HG03342 (cell line): Measurements from ENCODE around the gene NME7.
"Not testable (repeated sequence)": the region's sequence is repeated elsewhere in the genome, so short reads cannot be mapped to it uniquely, and the experiment has no call there.

Experiments used
- ATAC-seq: cut with Tn5 transposase; IDR thresholded peaks from one replicate; pipeline ENCODE4 v1.9.1; 2021; ENCODE audit warnings: mild to moderate bottlenecking, moderate library complexity; ENCODE audit not compliant: unreplicated experiment

NME7 gene

DNA sequence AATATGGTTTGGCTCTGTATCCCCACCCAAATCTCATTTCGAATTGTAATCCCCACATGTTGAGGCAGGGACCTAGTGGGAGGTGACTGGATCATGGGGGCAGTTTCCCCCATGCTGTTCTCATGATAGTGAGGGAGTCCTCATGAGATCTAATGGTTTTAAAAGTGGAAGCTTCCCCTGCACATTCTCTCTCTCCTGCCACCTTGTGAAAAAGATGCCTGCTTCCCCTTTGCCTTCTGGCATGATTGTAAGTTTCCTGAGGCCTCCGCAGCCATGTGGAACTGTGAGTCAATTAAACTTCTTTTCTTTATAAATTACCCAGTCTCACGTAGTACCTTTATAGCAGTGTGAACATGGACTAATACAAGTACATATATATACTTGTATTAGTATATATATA lies 25.5 kb downstream of the NME7 start:
- ATAC-seq = not testable (repeated sequence)

DNA sequence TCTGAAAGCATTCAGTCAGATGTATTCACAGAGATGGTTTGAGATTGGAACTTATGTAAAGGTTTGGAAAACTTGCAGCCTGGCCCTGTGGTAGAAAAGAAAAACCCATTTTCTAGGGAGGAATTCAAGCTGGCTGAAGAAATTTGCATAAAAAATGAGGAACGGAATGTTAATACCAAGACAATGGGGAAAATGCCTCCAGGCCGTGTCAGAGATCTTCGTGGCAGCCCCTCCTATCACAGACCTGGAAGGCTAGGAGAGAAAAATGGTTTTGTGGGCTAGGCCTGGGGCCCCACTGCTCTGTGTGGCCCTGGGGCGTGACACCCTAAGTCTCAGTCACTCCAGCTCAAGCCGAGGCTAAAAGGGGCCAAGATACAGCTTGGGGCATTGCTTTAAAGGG lies 26.7 kb downstream of the NME7 start:
- no peak for ATAC-seq

DNA sequence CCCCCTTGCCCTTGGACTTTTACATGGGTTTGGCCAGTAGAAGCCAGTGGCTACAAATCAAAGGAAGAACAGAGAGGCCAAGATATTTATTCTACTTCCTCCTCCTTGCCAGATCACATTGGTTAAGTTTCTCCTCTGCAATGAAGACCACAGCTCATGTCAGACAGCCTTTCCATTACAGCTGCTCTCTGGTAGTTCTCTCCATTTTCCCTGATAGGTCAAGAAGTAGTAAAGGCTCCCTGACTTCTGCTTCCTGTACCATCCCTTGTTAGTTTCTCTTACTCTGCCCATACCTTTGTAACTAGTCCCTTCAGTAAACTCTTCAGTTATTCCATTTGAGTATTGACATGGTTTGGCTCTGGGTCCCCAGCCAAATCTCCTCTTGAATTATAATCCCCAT lies 27.8 kb downstream of the NME7 start:
- no peak for ATAC-seq

DNA sequence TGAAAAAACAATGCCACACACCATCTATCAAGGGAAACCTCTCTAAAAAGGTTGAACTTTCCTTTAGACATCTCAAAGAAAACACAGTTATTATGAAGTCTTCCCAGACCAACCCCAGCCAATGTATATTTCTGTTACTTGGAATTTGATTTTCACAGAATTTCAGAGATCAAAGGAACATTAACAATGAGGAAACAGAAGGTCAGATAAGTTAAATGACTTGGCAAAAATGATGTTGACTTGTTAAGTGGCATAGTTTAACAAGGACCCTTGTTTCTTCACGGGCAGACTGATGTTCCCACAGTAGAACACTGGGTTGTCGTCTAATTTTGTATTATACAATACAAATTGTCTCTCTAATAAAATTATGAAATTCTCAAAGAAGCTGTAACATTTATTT lies 29.0 kb downstream of the NME7 start:
- ATAC-seq = no peak

DNA sequence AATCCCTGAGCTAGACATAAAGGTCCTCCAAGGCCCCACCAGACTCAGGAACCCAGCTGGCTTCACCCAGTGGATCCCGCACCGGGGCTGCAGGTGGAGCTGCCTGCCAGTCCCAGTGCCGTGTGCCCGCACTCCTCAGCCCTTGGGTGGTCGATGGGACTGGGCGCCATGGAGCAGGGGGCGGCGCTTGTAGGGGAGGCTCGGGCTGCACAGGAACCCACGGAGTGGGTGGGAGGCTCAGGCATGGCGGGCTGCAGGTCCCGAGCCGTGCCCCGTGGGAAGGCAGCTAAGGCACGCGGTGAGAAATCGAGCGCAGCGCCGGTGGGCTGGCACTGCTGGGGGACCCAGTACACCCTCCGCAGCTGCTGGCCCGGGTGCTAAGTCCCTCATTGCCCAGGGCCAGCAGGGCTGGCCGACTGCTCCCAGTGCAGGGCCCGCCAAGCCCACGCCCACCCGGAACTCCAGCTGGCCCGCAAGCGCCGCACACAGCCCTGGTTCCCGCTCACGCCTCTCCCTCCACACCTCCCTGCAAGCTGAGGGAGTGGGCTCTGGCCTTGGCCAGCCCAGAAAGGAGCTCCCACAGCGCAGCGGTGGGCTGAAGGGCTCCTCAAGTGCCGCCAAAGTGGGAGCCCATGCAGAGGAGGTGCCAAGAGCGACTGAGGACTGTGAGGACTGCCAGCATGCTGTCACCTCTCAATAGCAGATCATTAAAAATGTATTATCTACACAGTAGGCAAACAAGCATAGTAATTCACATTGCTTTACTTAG lies 30.5 kb downstream of the NME7 start:
- not testable (repeated sequence) for ATAC-seq

DNA sequence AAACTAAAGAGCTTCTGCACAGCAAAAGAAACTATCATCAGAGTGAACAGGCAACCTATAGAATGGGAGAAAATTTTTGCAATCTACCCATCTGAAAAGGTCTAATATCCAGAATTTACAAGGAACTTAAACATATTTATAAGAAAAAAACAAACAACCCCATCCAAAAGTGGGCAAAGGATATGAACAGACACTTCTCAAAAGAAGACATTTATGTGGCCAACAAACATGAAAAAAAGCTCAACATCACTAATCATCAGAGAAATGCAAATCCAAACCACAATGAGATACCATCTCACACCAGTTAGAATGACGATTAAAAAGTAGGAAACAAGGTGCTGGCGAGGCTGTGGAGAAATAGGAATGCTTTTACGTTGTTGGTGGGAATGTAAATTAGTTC lies 32.9 kb downstream of the NME7 start:
- not testable (repeated sequence) for ATAC-seq

DNA sequence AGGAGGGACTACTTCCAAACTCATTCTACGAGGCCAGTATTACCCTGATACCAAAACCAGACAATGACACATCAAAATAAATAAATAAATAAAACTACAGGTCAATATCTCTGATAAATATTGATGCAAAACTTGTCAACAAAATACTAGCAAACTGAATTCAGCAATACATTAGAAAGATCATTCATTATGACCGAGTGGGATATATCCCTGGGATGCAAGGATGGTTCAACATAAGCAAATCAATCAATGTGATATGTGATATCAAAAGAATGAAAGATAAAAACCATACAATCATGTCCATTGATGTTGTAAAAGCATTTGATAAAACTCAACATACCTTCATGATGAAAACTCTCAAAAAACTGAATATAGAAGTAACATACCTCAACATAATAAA lies 36.7 kb downstream of the NME7 start:
- ATAC-seq = no peak

DNA sequence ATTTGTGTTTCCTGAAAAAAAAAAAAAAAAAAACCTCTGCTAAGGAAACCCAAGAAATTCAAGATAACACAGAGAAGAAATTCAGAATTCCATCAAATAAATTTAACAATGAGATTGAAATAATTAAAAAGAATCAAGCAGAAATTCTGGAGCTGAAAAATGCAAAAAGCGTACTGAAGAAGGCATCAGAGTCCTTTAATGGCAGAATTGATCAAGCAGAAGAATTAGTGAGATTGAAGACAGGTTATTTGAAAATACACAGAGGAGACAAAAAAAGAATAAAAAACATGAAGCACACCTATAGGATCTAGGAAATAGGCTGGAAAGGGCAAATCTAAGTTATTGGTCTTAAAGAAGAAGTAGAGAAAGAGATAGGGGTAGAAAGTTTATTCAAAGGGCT lies 38.2 kb downstream of the NME7 start:
- no peak for ATAC-seq

DNA sequence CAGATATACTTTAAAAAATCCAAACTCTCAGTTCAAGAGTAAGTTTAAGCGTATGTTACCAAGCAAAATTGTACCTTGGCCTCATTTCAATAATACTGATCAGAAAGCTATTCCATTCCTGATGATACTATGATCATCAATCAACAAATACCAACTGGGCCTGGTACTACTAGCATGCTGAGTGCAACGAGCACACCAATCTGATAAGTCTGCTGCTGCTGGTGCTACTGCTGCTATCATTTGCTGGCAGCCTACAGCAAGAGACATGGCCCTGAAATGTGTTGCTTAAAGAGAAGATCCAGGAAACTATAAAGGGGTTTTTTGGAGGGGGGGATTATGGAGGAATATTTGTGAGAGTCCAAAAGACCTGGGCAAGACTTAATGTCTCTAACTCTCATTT lies 39.7 kb downstream of the NME7 start:
- no peak for ATAC-seq

DNA sequence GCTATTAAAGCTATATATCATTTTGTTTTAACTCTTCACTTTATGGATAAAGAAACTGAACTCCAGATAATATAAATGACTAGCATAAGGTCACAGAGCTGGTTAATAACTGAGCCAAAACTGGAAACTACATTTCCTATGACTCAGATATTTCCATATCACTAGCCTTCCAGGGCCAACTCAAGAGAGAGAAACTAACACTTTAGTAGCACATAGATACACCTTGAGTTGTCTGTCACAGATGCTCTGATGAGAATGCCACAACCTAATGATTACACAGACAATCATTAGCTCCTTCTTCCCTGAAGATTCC lies 40.7 kb downstream of the NME7 start:
- peak; percentile 99 for ATAC-seq

DNA sequence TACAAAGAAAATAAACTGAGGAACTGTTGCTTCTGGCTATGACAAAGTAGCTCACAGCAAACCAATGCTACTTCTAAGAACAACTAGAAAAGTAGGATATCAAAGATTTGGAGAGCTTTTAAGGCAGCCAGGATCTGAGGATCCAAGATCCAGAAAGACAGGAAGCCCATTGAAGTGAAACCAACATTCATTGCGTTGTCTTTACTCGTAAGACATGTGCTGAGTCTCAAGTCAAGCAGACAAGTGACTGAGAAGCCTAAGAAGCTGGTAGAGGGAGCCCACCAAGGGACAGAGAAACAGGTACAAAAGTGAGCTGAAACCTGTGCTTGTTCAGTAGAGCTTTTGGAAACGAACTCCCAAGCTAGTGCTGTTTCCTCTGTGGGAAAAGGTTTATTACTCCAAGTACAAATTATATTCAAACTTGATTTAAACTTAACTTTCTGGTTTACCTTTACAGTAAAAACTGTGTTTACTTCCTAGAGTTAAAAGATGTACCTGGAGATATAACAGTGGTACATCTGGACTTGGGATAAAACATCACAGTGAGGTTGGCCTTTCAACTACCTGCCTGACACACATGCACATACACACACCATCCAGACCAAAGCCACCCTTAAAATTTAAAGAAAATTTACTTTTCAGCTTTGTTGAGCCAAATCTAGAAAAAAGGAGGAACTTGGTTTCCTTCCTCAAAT lies 41.2 kb downstream of the NME7 start:
- peak; percentile 33 for ATAC-seq

DNA sequence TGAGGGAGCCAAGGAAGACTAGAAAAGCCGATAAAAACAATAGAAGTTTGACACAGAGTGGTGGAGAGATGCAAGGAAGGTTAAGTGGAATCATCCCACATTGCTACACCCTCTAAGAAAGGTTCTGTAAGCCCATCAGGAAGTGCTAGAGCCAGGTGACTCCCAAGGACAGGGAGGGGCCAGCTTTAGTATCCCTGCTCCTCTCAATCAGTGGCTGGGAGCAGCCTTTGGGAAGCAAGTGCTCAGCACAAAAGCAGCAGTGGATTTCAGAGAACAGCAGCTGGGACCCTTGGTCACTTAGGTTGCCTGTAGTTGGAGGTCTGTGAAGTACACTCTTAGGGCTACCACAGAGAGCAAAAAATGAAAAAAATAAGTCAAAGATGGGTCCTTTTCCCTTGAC lies 42.5 kb downstream of the NME7 start:
- ATAC-seq = no peak

DNA sequence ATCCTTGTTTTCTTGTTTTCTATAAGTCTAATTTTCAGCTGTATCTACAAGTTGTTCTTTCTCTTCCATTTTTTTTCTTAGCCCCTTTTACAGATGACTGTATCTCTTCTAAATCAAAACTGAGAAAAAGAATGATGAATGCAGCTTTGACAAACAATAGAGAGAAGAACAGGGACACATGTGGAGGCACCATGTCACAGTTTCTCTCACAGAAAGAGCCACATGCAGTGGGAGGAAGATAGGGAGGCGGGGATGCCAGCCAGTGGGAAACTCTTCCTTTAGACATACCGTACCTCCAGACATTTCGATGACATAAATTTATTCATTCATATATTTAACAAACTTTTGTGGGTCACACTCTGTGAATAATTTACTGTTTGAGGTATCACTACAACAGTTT lies 45.5 kb downstream of the NME7 start:
- no peak for ATAC-seq

DNA sequence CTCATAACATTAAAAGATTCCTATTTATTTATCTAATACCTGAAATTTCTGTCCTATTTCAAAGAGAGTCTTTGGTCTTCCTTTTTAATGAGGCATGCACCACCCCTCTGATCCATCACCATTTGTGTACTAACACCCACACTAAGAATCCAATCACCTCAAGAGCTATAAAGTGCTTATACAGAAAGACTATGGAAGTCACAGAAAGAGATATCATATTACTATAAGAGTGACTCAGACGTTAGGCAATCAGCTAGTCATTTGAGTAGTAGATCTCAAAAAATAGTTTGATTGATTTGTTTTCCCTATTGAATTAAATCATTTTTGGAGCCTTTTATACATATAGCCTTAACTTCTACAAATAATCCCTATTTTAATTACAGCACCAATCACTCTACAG lies 46.1 kb downstream of the NME7 start:
- no peak for ATAC-seq

DNA sequence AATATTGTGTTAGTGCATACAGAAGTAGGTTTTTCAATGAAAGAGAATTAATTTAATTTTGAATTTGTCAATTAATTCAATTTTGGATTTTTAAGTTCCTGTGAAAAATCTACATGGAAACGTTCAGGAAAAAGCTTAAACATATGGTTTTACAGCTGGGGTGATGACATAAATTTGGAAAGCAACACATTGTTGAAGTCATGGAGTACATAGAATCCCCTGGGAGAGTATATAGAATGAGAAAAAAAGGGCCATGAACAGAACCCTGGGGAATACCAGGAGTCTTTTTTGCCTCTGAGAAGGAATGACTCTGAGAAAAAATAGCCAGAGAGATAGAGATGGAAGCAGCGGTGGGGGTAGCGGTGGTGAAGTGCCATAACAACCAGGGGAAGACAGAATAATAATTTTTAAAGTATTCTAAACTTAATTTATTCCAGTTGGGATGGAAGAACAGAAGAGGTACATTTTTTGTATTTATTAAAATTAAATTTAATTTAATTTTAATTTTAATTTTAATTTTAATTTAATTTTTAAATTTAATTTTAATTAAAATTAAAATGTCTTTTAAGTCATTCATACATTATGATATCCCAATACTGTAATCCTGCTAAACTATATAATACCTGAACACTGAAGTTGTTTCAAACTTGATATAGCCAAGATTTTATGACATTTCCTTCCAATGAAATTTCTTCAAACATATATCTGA lies 48.9 kb downstream of the NME7 start:
- ATAC-seq = no peak

DNA sequence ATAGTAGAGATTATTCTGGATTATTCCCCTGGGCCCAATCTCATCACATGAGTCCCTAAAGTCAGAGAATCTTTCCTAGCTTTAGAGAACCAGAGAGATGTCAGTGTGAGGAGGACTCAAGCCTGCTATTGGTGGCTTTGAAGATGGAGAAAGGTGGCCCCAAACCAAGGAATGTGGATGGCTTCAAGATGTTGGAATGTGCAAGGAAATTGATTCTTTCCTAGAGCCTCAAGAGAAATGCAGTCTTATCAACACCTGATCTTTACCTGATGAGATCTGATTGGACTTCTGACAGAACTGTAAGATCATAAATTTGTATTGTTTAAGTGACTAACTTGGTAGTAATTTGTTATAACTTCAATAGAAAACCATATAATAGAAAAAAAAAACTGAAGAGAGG lies 51.0 kb downstream of the NME7 start:
- ATAC-seq = no peak

DNA sequence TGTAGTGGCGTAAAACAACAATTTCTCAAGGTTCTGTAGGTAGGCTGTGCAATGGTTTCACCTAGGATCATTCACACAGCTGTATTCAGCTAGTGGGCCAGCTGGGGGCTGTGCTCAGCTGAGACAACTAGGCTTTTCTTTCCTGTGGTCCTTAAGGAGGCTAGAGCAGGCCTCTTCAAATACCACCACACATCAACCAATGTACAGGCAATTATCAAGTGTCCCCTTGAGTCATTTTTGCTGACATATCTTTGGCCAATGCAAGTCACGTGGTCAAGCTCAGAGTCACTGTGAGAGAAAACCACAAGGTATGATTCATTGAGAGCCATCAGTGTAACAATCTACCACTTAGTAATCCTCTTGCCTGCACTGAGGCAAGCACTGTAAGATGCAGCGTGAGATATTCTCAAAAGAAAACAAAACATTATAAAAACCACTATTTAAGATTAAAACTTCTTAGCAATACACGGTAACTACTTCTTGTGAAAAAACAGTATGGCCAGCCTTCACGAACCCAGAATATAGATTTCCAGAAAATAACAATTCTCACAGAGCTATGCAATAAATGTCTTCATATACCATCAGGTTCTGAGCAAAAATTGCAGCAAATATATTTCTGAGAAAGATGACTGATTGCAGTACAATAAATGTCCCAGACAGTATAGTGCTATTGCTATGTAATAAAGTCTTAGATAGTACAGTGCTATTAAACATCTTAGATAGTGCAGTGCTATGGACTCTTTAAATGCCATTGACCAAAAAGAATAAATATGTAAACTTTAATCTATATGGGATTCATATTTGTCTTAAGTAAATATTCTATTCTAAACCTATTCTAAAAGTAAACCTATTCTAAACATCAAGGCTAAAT lies 55.3 kb downstream of the NME7 start:
- ATAC-seq = no peak

DNA sequence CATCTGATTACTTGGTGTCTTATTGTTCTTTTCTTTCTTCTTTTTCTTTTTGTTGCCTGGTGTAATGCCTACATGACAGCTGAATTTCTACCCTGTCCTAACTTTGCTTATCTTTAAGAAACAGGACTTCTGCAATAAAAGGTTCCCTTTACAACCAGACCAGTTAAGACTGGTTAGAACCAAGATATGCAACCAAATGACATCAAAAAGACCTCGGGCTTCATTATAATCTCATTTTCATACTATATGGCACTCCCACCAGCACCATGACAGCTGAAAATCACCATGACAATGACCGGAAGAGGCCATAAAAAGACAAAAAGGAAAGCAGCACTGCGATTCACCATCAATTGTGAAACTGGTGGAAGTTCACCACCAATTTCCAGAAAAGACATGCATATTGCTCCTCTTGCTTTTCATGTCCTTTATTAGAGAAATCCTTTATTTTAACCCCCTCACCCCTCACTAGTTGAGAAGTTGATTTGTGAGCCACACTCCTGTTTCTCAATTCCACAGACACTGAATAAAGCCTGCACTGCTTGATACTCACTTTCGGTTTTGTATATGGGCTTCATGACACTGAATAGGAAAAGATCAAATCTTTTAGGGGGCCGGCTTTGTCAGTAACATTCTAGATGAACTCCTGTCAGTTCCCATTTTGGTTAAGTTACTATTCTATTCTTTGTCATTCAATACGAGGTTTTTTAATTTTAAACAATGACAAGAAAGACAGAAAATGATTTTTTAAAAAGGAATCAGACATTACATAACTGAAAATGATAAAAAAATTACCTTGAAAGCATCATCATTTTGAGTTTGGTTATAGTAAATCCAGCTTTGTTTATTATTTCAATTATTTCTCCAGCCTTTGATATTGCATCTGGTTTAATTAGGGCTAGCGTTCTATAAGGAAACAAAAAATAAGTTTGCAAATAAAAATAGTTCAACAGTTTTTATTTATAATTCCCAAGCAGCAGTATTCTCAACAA lies 58.1 kb downstream of the NME7 start:
- peak; percentile 83 for ATAC-seq

DNA sequence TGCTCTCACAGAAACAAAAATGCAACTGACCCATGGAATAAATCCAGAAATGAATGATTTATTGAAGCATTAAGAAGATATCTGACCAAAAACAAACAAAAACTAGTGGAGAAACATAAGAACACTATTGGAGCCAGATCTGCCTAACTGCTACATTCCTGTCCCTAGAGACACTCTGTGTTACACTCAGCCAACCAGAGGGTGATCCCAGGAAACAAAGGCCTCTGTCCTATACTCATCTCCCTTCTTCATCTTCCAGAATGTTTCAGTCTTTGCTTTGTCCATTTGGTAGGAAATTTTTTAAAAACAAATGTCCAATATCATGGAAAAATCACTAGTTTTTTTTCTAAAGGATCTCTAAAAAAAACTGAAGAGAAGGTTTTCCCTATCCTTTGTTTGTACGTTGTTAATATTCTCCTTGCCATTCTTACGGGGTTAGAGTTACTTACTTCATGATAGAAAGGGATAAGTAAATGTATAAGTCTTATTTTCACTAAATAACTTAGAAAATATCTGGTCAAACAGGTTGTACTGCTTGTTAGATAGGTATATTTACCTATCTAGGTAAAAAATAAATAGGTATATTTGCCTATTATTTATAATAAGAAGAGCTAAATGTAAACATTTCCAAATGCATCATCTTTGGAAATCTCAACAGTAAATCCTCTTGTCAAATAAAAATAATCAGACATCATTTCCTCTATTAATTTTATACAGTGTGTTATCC lies 59.1 kb downstream of the NME7 start:
- ATAC-seq = no peak
